OCI-LY3 (cell line): ENCODE measurements around the gene ANKS1B.

Source experiments
- EZH2phosphoT487 ChIP-seq: fragments of 200-600 bp; shearing (Covaris generic); IDR thresholded peaks from 2 replicates; pipeline ENCODE4 v1.6.1; 2018; ENCODE audit warnings: antibody characterized with exemption, mixed run types, low read depth
- TF ChIP-seq, protein P1 (sequence below): fragments of 200-600, 300-600 bp; sonication (generic); IDR thresholded peaks from 2 replicates; pipeline ENCODE4 v1.5.1; 2014; ENCODE audit warnings: antibody characterized with exemption, low read length, low read depth

DNA sequence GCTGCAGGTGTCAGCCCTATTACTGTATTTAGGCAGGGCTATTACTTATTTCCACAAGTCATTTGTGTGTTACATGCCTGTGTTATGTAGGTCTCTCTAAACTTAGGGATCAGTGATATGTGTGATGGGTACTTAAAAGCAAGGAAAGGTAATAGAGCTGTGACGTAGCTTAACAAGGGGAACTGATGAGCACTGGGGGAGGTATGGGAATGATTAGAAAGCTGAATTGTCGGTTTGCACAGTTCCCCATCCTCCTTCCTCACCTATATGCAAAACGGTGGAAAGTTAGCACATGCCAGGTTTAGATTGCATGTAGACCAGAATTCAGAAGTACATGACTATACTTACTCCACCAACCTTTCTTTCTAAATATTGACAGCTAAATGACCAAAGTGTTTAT, 831.4 kb downstream of the ANKS1B start:
- TF ChIP-seq, protein P1, sequence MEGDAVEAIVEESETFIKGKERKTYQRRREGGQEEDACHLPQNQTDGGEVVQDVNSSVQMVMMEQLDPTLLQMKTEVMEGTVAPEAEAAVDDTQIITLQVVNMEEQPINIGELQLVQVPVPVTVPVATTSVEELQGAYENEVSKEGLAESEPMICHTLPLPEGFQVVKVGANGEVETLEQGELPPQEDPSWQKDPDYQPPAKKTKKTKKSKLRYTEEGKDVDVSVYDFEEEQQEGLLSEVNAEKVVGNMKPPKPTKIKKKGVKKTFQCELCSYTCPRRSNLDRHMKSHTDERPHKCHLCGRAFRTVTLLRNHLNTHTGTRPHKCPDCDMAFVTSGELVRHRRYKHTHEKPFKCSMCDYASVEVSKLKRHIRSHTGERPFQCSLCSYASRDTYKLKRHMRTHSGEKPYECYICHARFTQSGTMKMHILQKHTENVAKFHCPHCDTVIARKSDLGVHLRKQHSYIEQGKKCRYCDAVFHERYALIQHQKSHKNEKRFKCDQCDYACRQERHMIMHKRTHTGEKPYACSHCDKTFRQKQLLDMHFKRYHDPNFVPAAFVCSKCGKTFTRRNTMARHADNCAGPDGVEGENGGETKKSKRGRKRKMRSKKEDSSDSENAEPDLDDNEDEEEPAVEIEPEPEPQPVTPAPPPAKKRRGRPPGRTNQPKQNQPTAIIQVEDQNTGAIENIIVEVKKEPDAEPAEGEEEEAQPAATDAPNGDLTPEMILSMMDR, result no peak
- TF ChIP-seq EZH2phosphoT487, result no peak
